ENCODE data around the gene INPP4B. TPM values are rescaled to one million over a fixed set of nuclear protein-coding genes. Genes with fewer than 3 reads are reported as not detected.
A peak's percentile ranks its signal among the peaks of the same experiment; 100 is the strongest.

Gene INPP4B
- total and polyA plus RNA-seq, 9 donors = 1.7 to 14.7 (median 10.7) TPM

GRCh38 chr4:142473960-142474338 lies 372.2 kb downstream of the INPP4B start:
- DNase-seq = no peak
- Histone ChIP-seq H3K36me3 (no peaks in the 10 kb centered on the region), H3K4me3 (no peak overlapping the region), H3K27me3 (no peaks in the 10 kb centered on the region), H3K4me1 (ENCODE audit: insufficient read depth) (no peaks in the 10 kb centered on the region), H3K27ac (no peak overlapping the region), H3K9me3 (no peaks in the 10 kb centered on the region)
- WGBS, 3 donors = 80 to 81% (median 80%) methylated on average over 4 of the region's 4 CpGs
- no peak for TF ChIP-seq CTCF (IDR thresholded peaks at IDR 0.05)
- intact Hi-C loops (cut with DNase I) = no loop called here

GRCh38 chr4:142473218-142473959 lies 372.7 kb downstream of the INPP4B start:
- H3K4me3 ChIP-seq = no peak overlapping the region
- H3K9me3 ChIP-seq = no peaks in the 10 kb centered on the region
- DNase-seq = peak in 4 of 5 donors; percentile 37 to 53 (median 40)
- no peaks in the 10 kb centered on the region for H3K27me3 ChIP-seq
- TF ChIP-seq EP300 (IDR thresholded peaks at IDR 0.05) = no peak
- TF ChIP-seq POLR2A (IDR thresholded peaks at IDR 0.05) = no peak
- no peak for TF ChIP-seq CTCF (IDR thresholded peaks at IDR 0.05)
- intact Hi-C loops (cut with DNase I) = no loop called here
- WGBS, 3 donors = 49 to 69% (median 59%) methylated on average over 5 of the region's 5 CpGs
- no peaks in the 10 kb centered on the region for H3K36me3 ChIP-seq
- no peak overlapping the region for H3K27ac ChIP-seq
- no peaks in the 10 kb centered on the region for H3K4me1 ChIP-seq (ENCODE audit: insufficient read depth)

GRCh38 chr4:142467088-142467487 lies 379.0 kb downstream of the INPP4B start:
- no peak for DNase-seq
- TF ChIP-seq POLR2A (IDR thresholded peaks at IDR 0.05) (no peak), CTCF (IDR thresholded peaks at IDR 0.05) (no peak), EP300 (IDR thresholded peaks at IDR 0.05) (no peak)
- intact Hi-C loops (cut with DNase I) = no loop called here
- Histone ChIP-seq H3K4me3 (no peak overlapping the region), H3K9me3 (no peaks in the 10 kb centered on the region), H3K36me3 (no peaks in the 10 kb centered on the region), H3K27me3 (no peaks in the 10 kb centered on the region), H3K27ac (no peak overlapping the region), H3K4me1 (ENCODE audit: insufficient read depth) (no peaks in the 10 kb centered on the region)
- WGBS, 3 donors = 95 to 99% (median 95%) methylated on average over 4 of the region's 4 CpGs

GRCh38 chr4:142465526-142465925 lies 380.6 kb downstream of the INPP4B start:
- intact Hi-C loops (cut with DNase I) = no loop called here
- H3K36me3 ChIP-seq = no peaks in the 10 kb centered on the region
- H3K4me3 ChIP-seq = no peak overlapping the region
- no peaks in the 10 kb centered on the region for H3K4me1 ChIP-seq (ENCODE audit: insufficient read depth)
- H3K27me3 ChIP-seq = no peaks in the 10 kb centered on the region
- 89 to 96% (median 95%) methylated on average over 1 of the region's 1 CpG for WGBS, 3 donors
- DNase-seq = no peak
- H3K27ac ChIP-seq = no peak overlapping the region
- no peaks in the 10 kb centered on the region for H3K9me3 ChIP-seq
- TF ChIP-seq CTCF (IDR thresholded peaks at IDR 0.05) (no peak), EP300 (IDR thresholded peaks at IDR 0.05) (no peak), POLR2A (IDR thresholded peaks at IDR 0.05) (no peak)

Data from ovary (tissue), 9 donors.